ENCODE results near the gene KLHL8.
"Not testable (repeated sequence)": the region's sequence is repeated elsewhere in the genome, so short reads cannot be mapped to it uniquely, and the experiment has no call there.

KLHL8 gene

GRCh38 chr4:87217235-87217763, 3.1 kb downstream of the KLHL8 start:
- CTCF ChIA-PET: interaction anchor here (1.0 kb wide), 1 partner anchor 67 kb away, joined by 3 read pairs; no protein-coding TSS in a partner anchor
- DNase-seq (ENCODE audit: extremely low spot score); POLR2A ChIA-PET: not testable (repeated sequence)
- peak; percentile 25; the same call in 1 of the 2 replicates for TF ChIP-seq ZNF384 (IDR thresholded peaks at IDR 0.05)

DNA sequence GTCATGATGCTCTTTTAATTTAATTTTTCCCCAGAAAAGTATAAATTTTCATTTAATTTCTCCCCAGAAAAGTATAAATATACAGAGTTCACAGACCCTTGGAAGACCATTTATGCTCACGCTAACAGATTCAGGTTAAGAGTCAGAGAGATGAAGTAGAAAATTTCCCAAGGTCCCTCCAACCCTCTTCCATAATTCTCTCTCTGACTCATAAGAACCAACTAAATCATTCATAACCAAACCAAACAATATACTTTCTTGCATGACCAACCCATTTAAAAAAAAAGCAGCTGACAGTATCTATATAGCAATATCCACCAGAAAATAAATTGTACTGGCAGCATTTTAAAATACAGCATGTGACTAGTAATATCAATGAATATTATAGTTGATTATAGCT, 3.9 kb downstream of the KLHL8 start:
- ChIA-PET CTCF (interaction anchor here (1.0 kb wide), 1 partner anchor 66 kb away, joined by 3 read pairs; no protein-coding TSS in a partner anchor), POLR2A (no interaction called here)
- no peak for DNase-seq (ENCODE audit: extremely low spot score)
- TF ChIP-seq ARNT (IDR thresholded peaks at IDR 0.05) (no peak), CTBP1 (IDR thresholded peaks at IDR 0.05; ENCODE audit: borderline replicate concordance) (no peak), BHLHE40 (IDR thresholded peaks at IDR 0.05; ENCODE audit: borderline replicate concordance) (no peak), FOXK2 (IDR thresholded peaks at IDR 0.05) (no peak), FOXA1 (IDR thresholded peaks at IDR 0.05) (no peak), ELF4 (IDR thresholded peaks at IDR 0.05) (no peak), PKNOX1 (IDR thresholded peaks at IDR 0.05) (no peak), SUZ12 (IDR thresholded peaks at IDR 0.05) (no peak), L3MBTL2 (conservative IDR thresholded peaks at IDR 0.05) (no peak), NFRKB (IDR thresholded peaks at IDR 0.05) (no peak), HDGF (IDR thresholded peaks at IDR 0.05; ENCODE audit: borderline replicate concordance) (no peak), FOXM1 (IDR thresholded peaks at IDR 0.05; ENCODE audit: borderline replicate concordance) (no peak), SP1 (IDR thresholded peaks at IDR 0.05) (no peak), TARDBP (IDR thresholded peaks at IDR 0.05) (no peak), ZNF384 (IDR thresholded peaks at IDR 0.05) (no peak), LEF1 (IDR thresholded peaks at IDR 0.05; ENCODE audit: borderline replicate concordance) (no peak)

DNA sequence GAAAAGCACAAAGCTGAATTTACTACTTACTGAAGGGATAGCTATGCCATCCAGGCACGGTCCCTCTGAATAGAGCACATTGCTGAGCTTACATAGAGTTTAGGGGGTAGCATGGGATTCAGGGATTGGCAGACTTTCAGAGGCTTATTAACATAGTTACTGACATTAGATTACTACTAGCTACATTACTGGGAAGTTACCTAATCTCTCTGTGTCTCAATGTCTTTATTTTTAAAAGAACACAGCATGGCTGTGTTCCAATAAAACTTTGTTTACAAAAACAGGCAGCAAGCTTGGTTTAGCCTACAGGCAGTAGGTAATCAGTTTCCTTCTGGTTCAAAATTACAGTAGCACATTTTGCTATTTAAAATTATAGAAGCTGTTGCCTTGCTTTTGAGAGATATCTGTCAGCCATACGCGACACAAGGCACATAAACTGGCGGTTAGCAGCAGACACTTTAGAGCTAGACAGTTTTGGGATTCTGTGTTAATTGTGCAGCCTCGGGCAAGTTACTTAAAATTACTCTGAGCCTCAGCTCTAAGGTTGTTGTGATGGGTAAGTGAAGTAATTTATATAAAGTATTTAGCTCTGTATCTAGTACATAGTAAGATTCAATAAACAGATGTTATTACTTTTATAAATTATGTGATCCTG, 6.9 kb downstream of the KLHL8 start:
- POLR2A ChIA-PET: no interaction called here
- DNase-seq (ENCODE audit: extremely low spot score): no peak
- TF ChIP-seq TARDBP (IDR thresholded peaks at IDR 0.05) (no peak), HDGF (IDR thresholded peaks at IDR 0.05; ENCODE audit: borderline replicate concordance) (no peak), FOXM1 (IDR thresholded peaks at IDR 0.05; ENCODE audit: borderline replicate concordance) (peak; percentile 44; the same call in 1 of the 2 replicates), ARNT (IDR thresholded peaks at IDR 0.05) (no peak)
- CTCF ChIA-PET: interaction anchor here (0.5 to 1.4 kb wide), 2 partner anchors 63 to 740 kb away, joined by 3 to 9 read pairs; no protein-coding TSS in a partner anchor

DNA sequence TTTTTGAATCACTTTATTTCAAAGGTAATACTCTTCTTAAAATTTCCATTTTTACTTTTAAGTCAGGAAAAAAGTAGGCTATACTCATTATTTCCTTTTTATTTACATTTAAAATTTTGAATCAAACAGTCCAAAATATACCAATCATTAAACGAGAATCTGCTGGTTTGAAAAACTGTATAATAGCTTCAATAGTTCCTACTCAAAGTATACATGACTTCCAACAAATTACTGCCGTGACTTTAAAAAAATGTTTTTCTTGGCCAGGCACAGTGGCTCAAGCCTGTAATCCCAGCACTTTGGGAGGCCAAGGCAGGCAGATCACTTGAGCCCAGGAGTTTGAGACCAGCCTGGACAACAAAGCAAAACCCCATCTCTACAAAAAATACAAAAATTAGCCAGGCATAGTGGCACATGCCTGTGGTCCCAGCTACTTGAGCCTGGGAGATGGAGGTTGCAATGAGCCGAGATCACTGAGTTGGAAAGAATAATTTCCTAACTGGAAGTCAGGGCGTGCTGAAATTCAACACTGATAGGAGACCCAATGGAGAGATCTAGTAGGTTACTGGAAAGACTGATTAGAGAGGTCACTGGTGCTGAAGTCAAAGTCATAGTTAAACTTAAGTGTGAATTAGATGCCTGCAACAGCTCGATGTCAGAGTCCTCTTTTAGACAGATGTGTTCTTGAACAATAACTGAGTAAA, 9.0 kb downstream of the KLHL8 start:
- no peak for DNase-seq (ENCODE audit: extremely low spot score)
- CTCF ChIA-PET: no interaction called here
- no peak for TF ChIP-seq FOXK2 (IDR thresholded peaks at IDR 0.05)
- no peak for TF ChIP-seq LEF1 (IDR thresholded peaks at IDR 0.05; ENCODE audit: borderline replicate concordance)
- no peak for TF ChIP-seq ZNF384 (IDR thresholded peaks at IDR 0.05)
- no peak for TF ChIP-seq FOXM1 (IDR thresholded peaks at IDR 0.05; ENCODE audit: borderline replicate concordance)
- no peak for TF ChIP-seq L3MBTL2 (conservative IDR thresholded peaks at IDR 0.05)
- no peak for TF ChIP-seq PKNOX1 (IDR thresholded peaks at IDR 0.05)
- no peak for TF ChIP-seq NFRKB (IDR thresholded peaks at IDR 0.05)
- TF ChIP-seq ELF4 (IDR thresholded peaks at IDR 0.05): no peak
- TF ChIP-seq CTBP1 (IDR thresholded peaks at IDR 0.05; ENCODE audit: borderline replicate concordance): no peak
- TF ChIP-seq FOXA1 (IDR thresholded peaks at IDR 0.05): no peak
- TF ChIP-seq SUZ12 (IDR thresholded peaks at IDR 0.05): no peak
- TF ChIP-seq BHLHE40 (IDR thresholded peaks at IDR 0.05; ENCODE audit: borderline replicate concordance): no peak
- POLR2A ChIA-PET: interaction anchor here (0.6 kb wide), 1 partner anchor 213 kb away, joined by 3 read pairs; no protein-coding TSS in a partner anchor

DNA sequence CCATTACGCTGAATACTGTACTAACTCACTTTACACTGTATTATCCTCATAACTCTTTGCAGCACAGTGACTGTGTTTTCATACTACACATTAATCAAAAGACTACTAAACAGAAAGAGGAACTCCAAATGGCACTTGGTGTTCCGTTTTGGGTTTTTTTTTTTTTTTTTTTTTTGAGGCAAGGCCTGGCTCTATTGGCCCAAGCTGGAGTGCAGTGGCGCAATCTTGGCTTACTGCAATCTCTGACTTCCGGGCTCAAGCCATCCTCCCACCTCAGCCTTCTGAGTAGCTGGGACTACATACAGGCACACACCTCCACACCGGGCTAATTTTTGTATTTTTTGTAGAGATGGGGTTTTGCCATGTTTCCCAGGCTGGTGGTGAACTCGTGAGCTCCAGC, 10.7 kb downstream of the KLHL8 start:
- no peak for DNase-seq (ENCODE audit: extremely low spot score)
- ChIA-PET CTCF (no interaction called here), POLR2A (no interaction called here)

More for the DNA sequence above, 10.7 kb downstream of the KLHL8 start:
- TF ChIP-seq PKNOX1 (IDR thresholded peaks at IDR 0.05) (no peak), L3MBTL2 (conservative IDR thresholded peaks at IDR 0.05) (no peak), FOXK2 (IDR thresholded peaks at IDR 0.05) (no peak), HDGF (IDR thresholded peaks at IDR 0.05; ENCODE audit: borderline replicate concordance) (no peak), CTBP1 (IDR thresholded peaks at IDR 0.05; ENCODE audit: borderline replicate concordance) (no peak), SP1 (IDR thresholded peaks at IDR 0.05) (no peak), LEF1 (IDR thresholded peaks at IDR 0.05; ENCODE audit: borderline replicate concordance) (no peak), SUZ12 (IDR thresholded peaks at IDR 0.05) (no peak), NFRKB (IDR thresholded peaks at IDR 0.05) (no peak), TARDBP (IDR thresholded peaks at IDR 0.05) (no peak), ARNT (IDR thresholded peaks at IDR 0.05) (no peak)

All from HEK293T (cell line).